Glomerular visceral epithelial cell (primary cell): ENCODE measurements around the gene SGK2.
"Not testable (repeated sequence)": the region's sequence is repeated elsewhere in the genome, so short reads cannot be mapped to it uniquely, and the experiment has no call there.

Source experiments
- DNase-seq: peaks from one replicate; pipeline ENCODE4 v3.0.0-alpha.2; 2016; ENCODE audit errors: extremely low spot score

SGK2 gene

GRCh38 chr20:43563991-43564390 is 5.2 kb downstream of the SGK2 start:
- DNase-seq: no peak

- no peak for DNase-seq
Measured at GRCh38 chr20:43564455-43564854, 5.6 kb downstream of the SGK2 start.

- DNase-seq: no peak
Measured at GRCh38 chr20:43564993-43565757, 6.3 kb downstream of the SGK2 start.

GRCh38 chr20:43565758-43566104 is 6.9 kb downstream of the SGK2 start:
- DNase-seq: no peak

GRCh38 chr20:43567477-43567876 is 8.7 kb downstream of the SGK2 start:
- DNase-seq: no peak

- no peak for DNase-seq
Measured at GRCh38 chr20:43568706-43569105, 9.9 kb downstream of the SGK2 start.

GRCh38 chr20:43569282-43569681 is 10.5 kb downstream of the SGK2 start:
- no peak for DNase-seq

DNA sequence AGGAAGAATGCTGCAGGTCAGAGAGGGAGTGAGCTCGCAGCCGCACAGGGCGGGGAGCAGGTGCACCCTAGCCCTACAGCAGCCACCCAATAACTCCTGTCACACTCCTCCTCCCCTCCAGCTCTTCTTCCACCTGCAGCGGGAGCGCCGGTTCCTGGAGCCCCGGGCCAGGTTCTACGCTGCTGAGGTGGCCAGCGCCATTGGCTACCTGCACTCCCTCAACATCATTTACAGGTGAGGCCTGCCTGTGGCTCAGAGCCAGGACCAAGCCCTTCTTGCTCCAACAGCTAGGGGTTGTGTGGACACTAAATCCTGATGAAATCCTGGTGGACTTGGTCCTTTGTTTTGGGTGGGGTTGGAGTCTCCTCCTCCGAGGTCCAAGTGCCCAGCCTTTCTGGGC is 11.7 kb downstream of the SGK2 start:
- no peak for DNase-seq

DNA sequence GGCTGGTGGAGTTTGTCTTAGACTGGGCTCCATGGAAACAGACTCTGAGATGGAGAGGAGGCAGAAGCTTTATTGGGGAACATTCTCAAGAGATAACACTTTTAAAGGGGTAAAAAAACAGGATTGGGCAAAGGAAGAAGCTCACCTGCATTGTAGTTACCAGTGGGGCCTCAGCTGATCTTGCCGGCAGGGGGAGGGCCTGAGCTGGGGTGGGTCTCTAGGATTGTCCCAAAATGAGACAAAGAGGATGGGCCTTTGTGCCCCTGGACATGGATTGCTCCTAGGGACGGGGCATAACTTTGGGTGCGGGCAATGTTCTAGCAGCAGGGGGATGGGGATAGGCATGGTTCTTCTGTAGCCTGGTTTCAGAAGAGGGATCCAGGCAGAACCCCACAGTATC is 12.5 kb downstream of the SGK2 start:
- DNase-seq: no peak

DNA sequence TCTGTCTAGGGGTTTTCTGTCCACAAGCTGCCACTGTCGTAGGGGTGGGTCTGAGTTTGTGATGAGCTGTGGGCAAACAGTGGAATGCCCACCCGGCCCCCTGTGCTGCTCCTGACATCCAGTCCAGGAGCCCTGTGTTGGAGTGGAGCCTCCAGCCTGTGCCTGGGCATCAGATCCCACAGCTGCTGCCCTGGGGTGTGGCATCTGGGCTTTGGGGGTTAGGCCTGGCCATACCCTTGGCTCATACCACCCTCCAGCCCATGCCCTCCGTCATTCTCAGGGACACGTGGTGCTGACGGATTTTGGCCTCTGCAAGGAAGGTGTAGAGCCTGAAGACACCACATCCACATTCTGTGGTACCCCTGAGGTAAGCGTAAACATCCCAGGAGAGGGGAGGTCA is 12.9 kb downstream of the SGK2 start:
- DNase-seq: no peak

GRCh38 chr20:43572891-43573290 is 14.1 kb downstream of the SGK2 start:
- no peak for DNase-seq

DNA sequence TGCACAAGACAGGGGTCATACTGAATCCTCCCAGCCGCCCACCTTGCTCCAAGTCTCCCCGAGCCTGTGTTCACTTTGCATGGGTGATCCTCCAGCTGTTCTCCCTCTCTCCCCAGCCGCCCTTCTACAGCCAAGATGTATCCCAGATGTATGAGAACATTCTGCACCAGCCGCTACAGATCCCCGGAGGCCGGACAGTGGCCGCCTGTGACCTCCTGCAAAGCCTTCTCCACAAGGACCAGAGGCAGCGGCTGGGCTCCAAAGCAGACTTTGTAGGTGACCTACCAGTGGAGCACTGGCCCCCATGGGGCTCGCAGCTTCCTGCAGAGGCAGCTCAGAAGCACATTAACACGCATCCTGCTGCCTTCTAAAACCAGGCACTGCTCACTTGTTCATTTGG is 17.3 kb downstream of the SGK2 start:
- DNase-seq: no peak

DNA sequence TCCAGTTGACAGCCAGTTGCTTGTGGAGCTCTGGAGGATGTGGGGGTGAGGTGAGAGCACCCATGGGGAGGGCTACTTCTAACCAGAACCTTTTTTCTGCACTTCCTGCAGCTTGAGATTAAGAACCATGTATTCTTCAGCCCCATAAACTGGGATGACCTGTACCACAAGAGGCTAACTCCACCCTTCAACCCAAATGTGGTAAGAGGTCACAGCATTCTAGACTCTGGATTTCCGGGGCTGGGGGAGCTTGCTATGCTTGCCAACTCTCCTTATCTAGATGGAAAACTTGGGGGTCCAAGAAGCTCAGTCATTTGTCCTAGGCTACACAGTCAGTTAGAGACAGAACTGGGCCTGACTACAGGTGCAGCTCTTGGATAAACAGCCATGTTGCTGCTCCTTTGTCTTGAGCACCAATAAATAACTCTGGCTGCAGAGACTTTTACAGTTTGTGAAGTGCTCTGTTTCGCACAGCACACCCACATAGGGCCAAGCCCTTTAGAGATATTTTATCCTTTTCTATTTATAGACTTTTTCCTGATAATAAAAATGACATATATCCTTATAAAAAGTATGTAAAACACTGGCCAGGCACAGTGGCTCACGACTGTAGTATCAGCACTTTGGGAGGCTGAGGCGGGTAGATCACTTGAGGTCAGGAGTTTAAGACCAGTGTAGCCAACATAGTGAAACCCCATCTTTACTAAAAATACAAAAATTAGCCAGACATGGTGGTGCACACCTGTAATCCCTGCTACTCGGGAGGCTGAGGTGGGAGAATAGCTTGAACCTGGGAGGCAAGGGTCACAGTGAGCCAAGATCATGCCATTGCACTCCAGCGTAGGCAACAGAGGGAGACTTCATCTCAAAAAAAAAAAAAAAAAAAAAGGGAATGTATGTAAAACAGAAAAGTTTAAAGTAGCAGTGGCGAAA is 21.3 kb downstream of the SGK2 start:
- no peak for DNase-seq

DNA sequence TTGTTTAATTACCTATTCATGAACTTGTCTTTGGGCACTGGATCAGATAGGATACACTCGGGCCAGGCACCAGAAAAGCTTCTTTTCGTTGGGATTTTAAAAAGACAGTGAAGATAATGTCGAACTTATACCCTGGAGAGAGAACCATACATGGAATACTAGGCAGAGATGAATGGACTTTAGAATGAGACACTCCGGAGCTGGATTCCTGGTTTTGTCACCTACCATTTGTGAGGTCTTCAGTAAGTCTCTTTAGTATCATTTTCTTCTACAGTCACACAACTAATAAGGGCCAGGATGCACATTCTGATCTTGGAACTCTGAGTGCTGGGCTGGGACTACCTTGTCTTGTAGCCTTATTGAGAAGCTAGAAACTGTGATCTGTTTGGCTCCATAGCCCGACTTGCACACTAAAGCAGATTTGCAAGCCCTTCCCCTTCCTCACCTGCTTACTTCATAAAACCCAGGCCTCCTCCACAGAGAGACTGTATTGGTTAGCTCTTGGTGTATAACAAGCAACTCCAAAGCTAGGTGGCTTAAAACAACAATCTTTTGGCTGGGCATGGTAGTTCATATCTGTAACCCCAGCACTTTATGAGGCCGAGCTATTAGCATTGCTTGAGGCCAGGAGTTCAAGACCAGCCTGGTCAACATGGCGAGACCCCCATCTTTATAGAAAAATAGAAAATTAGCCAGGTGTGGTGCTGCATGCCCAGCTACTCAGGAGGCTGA is 24.5 kb downstream of the SGK2 start:
- DNase-seq: no peak

GRCh38 chr20:43583982-43584432 is 25.2 kb downstream of the SGK2 start:
- DNase-seq: peak; percentile 99

- peak; percentile 87 for DNase-seq
Measured at GRCh38 chr20:43584448-43585136, 25.8 kb downstream of the SGK2 start.

- DNase-seq: no peak
Measured at GRCh38 chr20:43586641-43587040, 27.8 kb downstream of the SGK2 start.

GRCh38 chr20:43588526-43588925 is 29.7 kb downstream of the SGK2 start:
- DNase-seq: not testable (repeated sequence)

DNA sequence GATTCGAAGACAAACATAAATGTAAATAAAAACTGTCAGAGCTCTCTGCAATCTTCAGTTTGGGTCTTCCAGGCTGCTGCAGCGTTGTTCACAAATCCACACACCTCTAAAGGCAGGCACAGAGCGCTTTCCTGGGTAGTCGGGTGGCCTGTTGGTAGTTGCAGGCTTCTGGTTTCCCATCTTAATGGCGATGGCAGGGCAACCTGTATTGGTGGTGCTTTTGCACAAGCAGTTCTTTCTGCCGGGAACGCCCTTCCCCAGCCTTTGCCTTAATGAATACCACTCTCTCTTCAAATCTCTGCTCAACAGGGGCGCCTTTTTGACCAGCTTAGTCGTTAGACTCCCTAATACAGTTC is 31.2 kb downstream of the SGK2 start:
- no peak for DNase-seq

DNA sequence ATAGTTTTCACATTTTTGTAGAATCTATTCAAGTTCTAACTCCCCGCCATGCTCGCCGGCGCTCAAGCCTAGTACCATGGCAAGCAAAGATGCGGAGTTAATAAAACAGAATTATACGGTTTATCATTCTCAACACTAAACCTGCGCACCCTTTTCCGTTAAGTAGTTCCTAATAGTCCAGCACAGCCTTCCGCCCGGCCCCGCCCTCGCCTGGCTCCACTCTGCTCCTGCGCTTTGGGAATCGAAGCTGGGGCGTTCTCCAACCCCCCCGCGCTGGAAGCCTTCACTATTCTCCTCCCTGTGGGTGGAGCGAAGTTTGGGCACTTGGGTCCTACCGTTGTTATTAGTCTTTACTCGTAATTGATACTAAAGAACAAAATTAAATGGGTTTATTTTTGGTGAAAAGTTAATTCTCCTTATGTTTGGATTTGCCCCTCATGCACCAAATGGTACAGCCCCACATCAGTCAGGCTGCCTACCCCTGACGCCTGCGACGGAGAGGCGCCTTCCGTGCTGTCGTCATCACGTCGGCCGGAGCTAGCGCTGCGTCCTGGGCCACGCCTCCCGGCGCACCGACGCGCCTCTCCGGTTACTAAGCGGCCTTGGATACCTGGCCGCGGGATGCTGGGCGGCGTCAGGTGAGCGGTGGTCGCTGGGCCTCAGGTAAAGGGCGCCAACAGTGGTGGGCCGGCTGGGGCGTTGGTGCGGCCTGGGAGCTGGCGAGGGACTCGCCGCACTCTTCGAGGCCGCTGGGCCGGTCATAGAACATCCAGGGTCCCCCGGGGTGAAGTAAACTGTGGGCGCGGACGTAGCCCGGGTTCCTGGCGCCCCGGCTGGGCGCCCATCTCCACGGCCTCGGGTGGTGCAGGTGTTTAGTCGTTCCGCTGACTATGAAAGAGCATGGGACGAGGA is 31.8 kb downstream of the SGK2 start, which contains the start of gene IFT52:
Gene IFT52 (plus strand): TSS at position 546 of the 912 bp plus-strand sequence. CDS start 3,762 bp downstream, outside the sequence.
- peak; percentile 92 for DNase-seq

DNA sequence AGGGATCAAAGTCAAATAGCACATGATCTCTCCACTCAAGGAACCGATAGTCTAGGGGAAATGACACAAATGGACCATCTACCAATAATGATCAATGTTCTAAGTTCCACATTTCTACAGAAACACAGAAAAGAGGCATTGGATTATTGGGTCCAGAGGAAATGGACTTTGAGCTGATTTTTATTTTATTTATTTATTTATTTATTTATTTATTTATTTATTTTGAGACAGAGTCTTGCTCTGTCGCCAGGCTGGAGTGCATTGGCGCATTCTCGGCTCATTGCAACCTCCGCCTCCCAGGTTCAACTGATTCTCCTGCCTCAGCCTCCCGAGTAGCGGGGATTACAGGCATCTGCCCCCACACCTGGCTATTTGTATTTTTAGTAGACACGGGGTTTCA is 43.1 kb downstream of the SGK2 start:
- not testable (repeated sequence) for DNase-seq
